AG09319 (cell line): Measurements from ENCODE around the gene MVB12A.

Experiments
- DNase-seq: peaks from one replicate; pipeline ENCODE4 v3.0.0-alpha.2; 2010; ENCODE audit warnings: low read depth; ENCODE audit errors: extremely low read depth
- TF ChIP-seq, protein P1 (sequence below): IDR thresholded peaks from 2 replicates; pipeline ENCODE4 v1.5.1; 2011; ENCODE audit warnings: low read depth, mild to moderate bottlenecking, inconsistent platforms, low read length, moderate library complexity

MVB12A gene

GRCh38 chr19:17389288-17389687 is 30.6 kb upstream of the MVB12A start:
- DNase-seq: no peak
- TF ChIP-seq, protein P1, sequence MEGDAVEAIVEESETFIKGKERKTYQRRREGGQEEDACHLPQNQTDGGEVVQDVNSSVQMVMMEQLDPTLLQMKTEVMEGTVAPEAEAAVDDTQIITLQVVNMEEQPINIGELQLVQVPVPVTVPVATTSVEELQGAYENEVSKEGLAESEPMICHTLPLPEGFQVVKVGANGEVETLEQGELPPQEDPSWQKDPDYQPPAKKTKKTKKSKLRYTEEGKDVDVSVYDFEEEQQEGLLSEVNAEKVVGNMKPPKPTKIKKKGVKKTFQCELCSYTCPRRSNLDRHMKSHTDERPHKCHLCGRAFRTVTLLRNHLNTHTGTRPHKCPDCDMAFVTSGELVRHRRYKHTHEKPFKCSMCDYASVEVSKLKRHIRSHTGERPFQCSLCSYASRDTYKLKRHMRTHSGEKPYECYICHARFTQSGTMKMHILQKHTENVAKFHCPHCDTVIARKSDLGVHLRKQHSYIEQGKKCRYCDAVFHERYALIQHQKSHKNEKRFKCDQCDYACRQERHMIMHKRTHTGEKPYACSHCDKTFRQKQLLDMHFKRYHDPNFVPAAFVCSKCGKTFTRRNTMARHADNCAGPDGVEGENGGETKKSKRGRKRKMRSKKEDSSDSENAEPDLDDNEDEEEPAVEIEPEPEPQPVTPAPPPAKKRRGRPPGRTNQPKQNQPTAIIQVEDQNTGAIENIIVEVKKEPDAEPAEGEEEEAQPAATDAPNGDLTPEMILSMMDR: no peak

GRCh38 chr19:17389957-17390664 is 29.7 kb upstream of the MVB12A start:
- TF ChIP-seq, protein P1: no peak; the same call in 1 of the 2 replicates
- DNase-seq: no peak

GRCh38 chr19:17390665-17391370 is 29.0 kb upstream of the MVB12A start:
- peak; percentile 59 for DNase-seq
- TF ChIP-seq, protein P1: peak; percentile 50

DNA sequence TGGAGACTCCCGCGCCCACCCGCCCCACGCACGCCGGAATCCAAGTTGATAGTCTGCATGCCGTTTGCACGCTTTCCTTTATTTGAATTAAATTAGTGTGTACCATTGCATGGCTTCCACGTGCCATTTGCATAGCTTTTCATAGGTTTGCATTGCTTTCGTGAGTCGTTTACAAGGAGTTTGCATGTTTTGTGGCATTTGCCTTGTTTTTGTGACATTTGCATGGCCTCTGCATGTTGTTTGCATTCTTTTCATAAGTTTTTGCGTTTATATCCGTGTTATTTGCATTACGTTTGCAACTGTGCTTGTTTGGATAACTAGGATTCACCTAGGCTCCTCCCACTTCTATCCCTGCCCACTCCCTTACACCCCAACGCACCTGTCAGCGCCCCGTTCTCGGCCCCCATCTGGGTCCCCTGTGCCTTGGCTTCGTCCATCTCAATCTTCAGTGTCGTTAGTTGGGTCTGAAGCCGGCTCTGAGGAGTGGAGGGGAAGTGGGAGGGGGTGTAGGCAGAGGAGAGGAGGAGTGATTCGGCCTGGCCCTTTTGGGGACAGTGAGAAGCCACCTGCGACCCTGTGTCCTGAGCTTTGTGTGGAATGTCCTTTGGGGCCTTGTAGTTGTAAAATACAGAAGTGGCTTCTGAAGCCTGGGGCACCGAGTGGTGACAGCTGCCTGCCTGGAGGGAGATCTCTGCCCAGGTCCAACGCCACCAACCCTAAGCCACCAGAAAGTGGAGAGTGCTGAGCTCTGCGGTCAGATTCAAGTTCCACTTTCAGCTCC is 28.3 kb upstream of the MVB12A start:
- TF ChIP-seq, protein P1: no peak
- no peak for DNase-seq

DNA sequence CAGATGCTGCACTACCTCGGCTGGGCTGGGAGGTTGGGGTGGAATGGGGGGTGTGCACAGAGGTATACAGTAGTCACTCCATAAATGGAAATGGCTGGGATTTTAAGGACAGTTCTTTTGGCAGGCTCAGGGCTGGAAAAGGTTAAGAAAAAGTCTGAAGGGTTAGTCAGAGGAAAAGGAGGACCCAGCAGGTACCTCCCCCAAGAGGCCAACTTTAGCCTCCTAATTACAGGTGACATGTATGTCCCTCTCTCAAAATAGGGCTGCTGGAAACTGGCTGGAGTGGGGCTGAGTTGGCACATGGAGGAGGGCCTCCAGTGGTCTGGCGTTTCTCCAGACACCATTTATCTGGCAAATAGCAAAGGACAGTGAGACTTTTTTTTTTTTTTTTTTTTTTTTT is 26.8 kb upstream of the MVB12A start:
- DNase-seq: no peak
- TF ChIP-seq, protein P1: no peak

GRCh38 chr19:17393914-17394313 is 25.9 kb upstream of the MVB12A start, which contains the start of gene CCDC194:
CCDC194 (minus strand) TSS chr19:17394196; CDS start chr19:17394158, 38 bp downstream.
- no peak for DNase-seq
- TF ChIP-seq, protein P1: no peak

- TF ChIP-seq, protein P1: peak; percentile 12
- DNase-seq: no peak
Measured at GRCh38 chr19:17394891-17395415, 24.9 kb upstream of the MVB12A start.
